PFSK-1 (cell line): ENCODE results near the gene RAB9A.

Experiments used
- FOXP2 ChIP-seq: optimal IDR thresholded peaks from 2 replicates; pipeline ENCODE3; 2011; ENCODE audit warnings: borderline replicate concordance, control low read depth, inconsistent platforms; ENCODE audit not compliant: insufficient read depth; ENCODE audit errors: extremely low read length, extremely low read depth
- POLR2AphosphoS5 ChIP-seq: IDR thresholded peaks from 2 replicates; pipeline ENCODE4 v1.6.1; 2012; ENCODE audit warnings: low read depth, mild to moderate bottlenecking, control low read depth, low read length, moderate library complexity
- SIN3A ChIP-seq: IDR thresholded peaks from 2 replicates; pipeline ENCODE4 v1.6.1; 2012; ENCODE audit warnings: mild to moderate bottlenecking, low read length, moderate library complexity, borderline replicate concordance; ENCODE audit not compliant: insufficient read depth
- TAF1 ChIP-seq: IDR thresholded peaks from 2 replicates; pipeline ENCODE4 v1.6.1; 2012; ENCODE audit warnings: low read length, control low read depth, borderline replicate concordance; ENCODE audit not compliant: insufficient read depth
- TF ChIP-seq, protein P1 (sequence below), 2 experiments: IDR thresholded peaks; 2 replicates each; pipeline versions ENCODE4 v1.6.1 to v1.8.0; 2011 to 2012; ENCODE audit warnings: low read depth in 2 of 2, low read length in 2 of 2, control low read depth in 1 of 2, inconsistent platforms in 1 of 2, mild to moderate bottlenecking in 1 of 2, moderate library complexity in 1 of 2; ENCODE audit not compliant: insufficient read depth in 1 of 2

RAB9A gene

DNA sequence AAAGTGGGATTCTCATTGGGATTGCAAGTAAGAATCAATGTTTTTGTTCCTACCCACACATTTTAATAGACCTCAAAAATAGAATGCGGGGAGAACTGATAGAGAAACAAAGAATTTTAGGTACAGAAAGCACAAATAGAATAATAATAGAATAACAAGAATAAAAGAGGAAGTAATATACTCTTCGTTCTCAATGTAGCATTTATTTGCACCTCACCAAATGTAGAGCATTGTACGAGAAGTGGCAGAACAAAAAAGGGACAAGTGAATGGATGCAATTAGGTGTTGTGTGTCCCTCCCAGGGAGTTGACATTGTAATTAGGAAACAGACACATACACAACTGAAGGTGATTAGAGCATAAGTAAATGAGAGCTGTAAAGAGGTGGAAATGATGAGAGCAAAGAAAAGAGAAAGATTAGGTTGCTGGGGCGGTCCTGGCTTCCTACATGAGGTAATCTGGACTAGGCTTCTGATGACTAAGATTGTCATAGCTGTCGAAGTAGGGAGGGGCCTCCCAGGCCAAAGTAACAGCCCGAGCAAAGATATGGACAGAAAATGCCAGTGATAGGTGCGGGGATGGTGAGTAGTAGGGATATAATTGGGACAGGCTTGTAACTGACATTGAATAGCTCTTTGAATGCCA is 10.4 kb downstream of the RAB9A start:
- TF ChIP-seq POLR2AphosphoS5 = no peak
- TF ChIP-seq, protein P1, sequence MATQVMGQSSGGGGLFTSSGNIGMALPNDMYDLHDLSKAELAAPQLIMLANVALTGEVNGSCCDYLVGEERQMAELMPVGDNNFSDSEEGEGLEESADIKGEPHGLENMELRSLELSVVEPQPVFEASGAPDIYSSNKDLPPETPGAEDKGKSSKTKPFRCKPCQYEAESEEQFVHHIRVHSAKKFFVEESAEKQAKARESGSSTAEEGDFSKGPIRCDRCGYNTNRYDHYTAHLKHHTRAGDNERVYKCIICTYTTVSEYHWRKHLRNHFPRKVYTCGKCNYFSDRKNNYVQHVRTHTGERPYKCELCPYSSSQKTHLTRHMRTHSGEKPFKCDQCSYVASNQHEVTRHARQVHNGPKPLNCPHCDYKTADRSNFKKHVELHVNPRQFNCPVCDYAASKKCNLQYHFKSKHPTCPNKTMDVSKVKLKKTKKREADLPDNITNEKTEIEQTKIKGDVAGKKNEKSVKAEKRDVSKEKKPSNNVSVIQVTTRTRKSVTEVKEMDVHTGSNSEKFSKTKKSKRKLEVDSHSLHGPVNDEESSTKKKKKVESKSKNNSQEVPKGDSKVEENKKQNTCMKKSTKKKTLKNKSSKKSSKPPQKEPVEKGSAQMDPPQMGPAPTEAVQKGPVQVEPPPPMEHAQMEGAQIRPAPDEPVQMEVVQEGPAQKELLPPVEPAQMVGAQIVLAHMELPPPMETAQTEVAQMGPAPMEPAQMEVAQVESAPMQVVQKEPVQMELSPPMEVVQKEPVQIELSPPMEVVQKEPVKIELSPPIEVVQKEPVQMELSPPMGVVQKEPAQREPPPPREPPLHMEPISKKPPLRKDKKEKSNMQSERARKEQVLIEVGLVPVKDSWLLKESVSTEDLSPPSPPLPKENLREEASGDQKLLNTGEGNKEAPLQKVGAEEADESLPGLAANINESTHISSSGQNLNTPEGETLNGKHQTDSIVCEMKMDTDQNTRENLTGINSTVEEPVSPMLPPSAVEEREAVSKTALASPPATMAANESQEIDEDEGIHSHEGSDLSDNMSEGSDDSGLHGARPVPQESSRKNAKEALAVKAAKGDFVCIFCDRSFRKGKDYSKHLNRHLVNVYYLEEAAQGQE (IDR thresholded peaks at IDR 0.05; ENCODE audit: insufficient read depth in 1 of 2, low read depth in 2 of 2, low read length in 2 of 2) = no peak
- TF ChIP-seq TAF1 = no peak
- no peak for TF ChIP-seq FOXP2
- no peak for TF ChIP-seq SIN3A

DNA sequence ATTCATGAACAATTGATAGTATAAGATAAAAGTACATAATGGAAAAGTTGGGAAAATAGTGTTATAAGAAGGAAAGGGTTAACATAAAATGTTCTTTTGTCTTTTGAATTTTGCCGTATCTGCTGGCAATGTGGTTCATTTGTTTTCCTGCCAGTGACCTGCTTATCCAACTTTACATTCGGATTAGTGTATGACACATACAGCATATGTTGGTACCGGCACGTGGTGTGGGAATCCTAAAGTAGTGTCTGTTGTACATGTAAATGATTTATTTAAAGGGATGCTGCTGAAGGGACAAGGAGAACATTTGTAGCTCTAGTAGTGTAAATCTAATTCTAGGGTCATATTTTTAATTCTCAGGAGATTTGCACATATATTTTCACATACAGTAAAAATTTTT is 11.5 kb downstream of the RAB9A start:
- TF ChIP-seq, protein P1 (IDR thresholded peaks at IDR 0.05; ENCODE audit: insufficient read depth in 1 of 2, low read depth in 2 of 2, low read length in 2 of 2) = no peak
- TF ChIP-seq SIN3A (no peak), POLR2AphosphoS5 (no peak), TAF1 (no peak), FOXP2 (no peak)

DNA sequence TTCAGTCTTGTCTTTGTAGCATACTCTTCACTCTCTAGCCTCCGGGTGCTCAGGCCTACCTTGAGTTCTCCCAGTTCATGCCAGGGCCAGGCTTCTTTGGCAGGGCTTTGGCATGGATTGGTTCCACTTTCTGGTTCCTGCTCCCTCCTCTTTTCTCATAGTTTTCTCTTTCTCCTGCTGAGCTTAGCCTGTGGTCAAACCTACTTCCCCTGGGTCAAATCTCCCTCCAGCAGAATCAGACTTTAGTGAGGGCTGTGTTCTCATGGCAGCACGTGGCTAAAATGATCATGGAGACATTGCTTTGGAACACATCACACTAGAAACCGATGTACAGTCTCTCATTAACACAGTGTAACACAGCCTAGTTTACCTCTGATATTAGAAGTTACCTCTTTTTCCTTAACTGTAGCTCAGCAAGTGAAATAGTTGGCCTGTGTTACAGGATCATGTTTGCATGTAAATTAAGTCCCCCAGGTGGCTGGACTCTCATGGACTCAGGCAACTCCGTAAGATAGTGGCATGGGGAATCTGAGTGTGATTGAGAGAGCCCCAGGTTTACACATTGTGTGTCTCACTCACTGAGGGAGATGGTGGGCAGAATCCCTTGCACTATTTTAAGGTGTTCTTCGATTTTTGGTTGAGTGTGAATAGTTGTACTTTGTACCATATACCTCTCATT is 13.3 kb downstream of the RAB9A start:
- TF ChIP-seq FOXP2 (no peak), SIN3A (no peak), POLR2AphosphoS5 (no peak)

DNA sequence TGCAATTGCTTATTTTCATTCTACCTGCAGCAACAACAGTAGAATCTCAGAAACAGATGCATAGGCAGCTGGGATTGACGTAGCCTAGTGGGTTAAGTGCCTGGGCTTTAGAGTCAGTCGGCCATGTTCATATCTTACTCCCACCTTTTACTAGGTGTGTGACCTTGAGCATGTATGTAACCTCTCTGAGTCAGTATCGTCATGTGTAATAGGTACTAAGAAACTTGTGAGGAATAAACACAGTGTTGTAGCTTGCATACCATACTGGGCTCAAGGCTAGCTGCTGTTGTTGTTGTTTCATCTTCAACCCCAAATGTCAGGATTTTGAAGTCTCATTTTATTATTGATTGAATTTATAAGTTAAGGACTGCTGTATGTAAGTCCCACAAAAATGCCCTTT is 14.2 kb downstream of the RAB9A start:
- TF ChIP-seq FOXP2 (no peak), TAF1 (no peak), POLR2AphosphoS5 (no peak), SIN3A (no peak)
- TF ChIP-seq, protein P1 (IDR thresholded peaks at IDR 0.05; ENCODE audit: insufficient read depth in 1 of 2, low read depth in 2 of 2, low read length in 2 of 2) = no peak

DNA sequence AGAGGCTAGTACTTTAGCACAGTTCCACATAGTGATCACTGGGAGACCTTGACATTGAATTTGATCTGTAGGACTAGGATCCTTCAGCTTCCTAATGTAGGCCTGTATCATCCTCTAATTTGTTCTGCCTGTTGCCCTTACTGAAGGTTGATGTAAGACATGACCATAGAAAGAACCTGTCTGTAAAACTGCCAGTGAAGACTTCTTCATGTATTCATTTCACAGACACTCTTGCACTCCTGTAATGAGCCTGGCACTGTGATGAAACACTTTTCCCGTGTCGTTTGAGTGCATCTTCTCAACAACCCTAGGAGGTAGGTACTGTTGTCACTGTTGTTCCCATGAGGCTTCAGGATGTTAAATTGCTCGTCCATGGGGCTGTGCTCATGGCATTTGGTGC is 14.7 kb downstream of the RAB9A start:
- TF ChIP-seq POLR2AphosphoS5 (no peak), SIN3A (no peak), TAF1 (no peak), FOXP2 (no peak)
- TF ChIP-seq, protein P1 (IDR thresholded peaks at IDR 0.05; ENCODE audit: insufficient read depth in 1 of 2, low read depth in 2 of 2, low read length in 2 of 2) = no peak
